Measurements from ENCODE around the gene RGS18. TPM values are rescaled to one million over a fixed set of nuclear protein-coding genes. Genes with fewer than 3 reads are reported as not detected.
"Not testable (repeated sequence)": the region's sequence is repeated elsewhere in the genome, so short reads cannot be mapped to it uniquely, and the experiment has no call there.

RGS18 gene
- total RNA-seq, 2 donors from 2014 or later, result not detected

DNA sequence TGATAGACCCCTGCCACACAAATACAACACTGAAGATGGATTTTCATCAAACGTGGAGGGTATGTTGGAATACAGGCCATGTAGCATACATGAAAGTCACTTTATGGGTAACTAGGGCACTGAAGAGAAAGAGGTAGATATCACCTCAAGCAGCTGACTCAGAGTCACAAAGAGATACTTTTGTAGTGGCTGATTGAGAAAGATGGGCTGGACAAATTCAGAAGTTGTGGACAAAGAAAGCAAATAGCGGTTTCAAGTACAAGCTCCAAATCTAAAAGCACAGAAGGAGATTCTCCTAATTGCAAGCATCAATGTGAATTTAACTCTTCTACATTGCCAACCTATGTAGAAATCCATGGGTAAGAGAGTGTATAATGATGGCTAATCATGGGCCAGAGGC lies 35.0 kb upstream of the RGS18 start:
- Mint-ChIP-seq H3K4me1 (peaks cover 2% of the 10 kb centered on the region), H3K9me3 (no peaks in the 10 kb centered on the region), H3K27me3 (ENCODE audit: insufficient read depth) (no peaks in the 10 kb centered on the region), H3K27ac (no peak overlapping the region), H3K36me3 (ENCODE audit: low read depth) (no peaks in the 10 kb centered on the region), H3K4me3 (no peak overlapping the region)
- WGBS, 2 experiments (ENCODE audit: insufficient coverage in 1 of 2, insufficient read length in 1 of 2), result 94 to 100% methylated on average over 1 to 2 of the region's 2 CpGs
- TF ChIP-seq CTCF (conservative IDR thresholded peaks at IDR 0.05), result no peak
- H3K9ac ChIP-seq (ENCODE audit: extremely low read depth, low read length, poor library complexity, severe bottlenecking), result no peak overlapping the region
- no peak overlapping the region for H3K4me3 ChIP-seq (ENCODE audit: low read length)
- no peak overlapping the region for H3K27ac ChIP-seq (ENCODE audit: low read depth, low read length)
- H3K36me3 ChIP-seq (ENCODE audit: control insufficient read depth, insufficient read depth, low read length), result no peaks in the 10 kb centered on the region
- H3K9me3 ChIP-seq (ENCODE audit: control insufficient read depth, low read length), result no peaks in the 10 kb centered on the region
- DNase-seq, result no peak
- H3K4me1 ChIP-seq (ENCODE audit: control insufficient read depth, insufficient read depth, low read length), result no peaks in the 10 kb centered on the region
- no peaks in the 10 kb centered on the region for H3K27me3 ChIP-seq (ENCODE audit: control insufficient read depth, insufficient read depth, low read length, poor library complexity, severe bottlenecking)

GRCh38 chr1:192126030-192126619 lies 32.1 kb upstream of the RGS18 start:
- Histone ChIP-seq H3K9ac (ENCODE audit: extremely low read depth, low read length, poor library complexity, severe bottlenecking) (no peak overlapping the region), H3K4me3 (ENCODE audit: low read length) (no peak overlapping the region), H3K9me3 (ENCODE audit: control insufficient read depth, low read length) (peaks cover 4% of the 10 kb centered on the region), H3K4me1 (ENCODE audit: control insufficient read depth, insufficient read depth, low read length) (no peaks in the 10 kb centered on the region), H3K36me3 (ENCODE audit: control insufficient read depth, insufficient read depth, low read length) (no peaks in the 10 kb centered on the region), H3K27me3 (ENCODE audit: control insufficient read depth, insufficient read depth, low read length, poor library complexity, severe bottlenecking) (no peaks in the 10 kb centered on the region), H3K27ac (ENCODE audit: low read depth, low read length) (no peak overlapping the region)
- Mint-ChIP-seq H3K9me3 (no peaks in the 10 kb centered on the region), H3K27me3 (ENCODE audit: insufficient read depth) (no peaks in the 10 kb centered on the region), H3K4me1 (peaks cover 2% of the 10 kb centered on the region), H3K36me3 (ENCODE audit: low read depth) (no peaks in the 10 kb centered on the region), H3K27ac (no peak overlapping the region), H3K4me3 (no peak overlapping the region)
- 82% methylated on average over 2 of the region's 2 CpGs; no CpG with 5 or more reads in 1 of the 2 experiments for WGBS, 2 experiments (ENCODE audit: insufficient coverage in 1 of 2, insufficient read length in 1 of 2)
- TF ChIP-seq CTCF (conservative IDR thresholded peaks at IDR 0.05), result no peak
- no peak for DNase-seq

- H3K4me3 ChIP-seq (ENCODE audit: low read length), result no peak overlapping the region
- H3K9ac ChIP-seq (ENCODE audit: extremely low read depth, low read length, poor library complexity, severe bottlenecking), result no peak overlapping the region
- Mint-ChIP-seq H3K36me3 (ENCODE audit: low read depth) (no peaks in the 10 kb centered on the region), H3K4me3 (no peak overlapping the region), H3K27ac (no peak overlapping the region), H3K27me3 (ENCODE audit: insufficient read depth) (no peaks in the 10 kb centered on the region), H3K4me1 (peaks cover 2% of the 10 kb centered on the region), H3K9me3 (peaks cover 5% of the 10 kb centered on the region)
- H3K27me3 ChIP-seq (ENCODE audit: control insufficient read depth, insufficient read depth, low read length, poor library complexity, severe bottlenecking), result no peaks in the 10 kb centered on the region
- H3K4me1 ChIP-seq (ENCODE audit: control insufficient read depth, insufficient read depth, low read length), result no peaks in the 10 kb centered on the region
- no peak for TF ChIP-seq CTCF (conservative IDR thresholded peaks at IDR 0.05)
- DNase-seq, result no peak
- H3K36me3 ChIP-seq (ENCODE audit: control insufficient read depth, insufficient read depth, low read length), result no peaks in the 10 kb centered on the region
- 43 to 60% methylated on average over 1 of the region's 1 CpG for WGBS, 2 experiments (ENCODE audit: insufficient coverage in 1 of 2, insufficient read length in 1 of 2)
- H3K27ac ChIP-seq (ENCODE audit: low read depth, low read length), result no peak overlapping the region
- peaks cover 4% of the 10 kb centered on the region for H3K9me3 ChIP-seq (ENCODE audit: control insufficient read depth, low read length)
Measured at GRCh38 chr1:192130175-192130574, 28.1 kb upstream of the RGS18 start.

DNA sequence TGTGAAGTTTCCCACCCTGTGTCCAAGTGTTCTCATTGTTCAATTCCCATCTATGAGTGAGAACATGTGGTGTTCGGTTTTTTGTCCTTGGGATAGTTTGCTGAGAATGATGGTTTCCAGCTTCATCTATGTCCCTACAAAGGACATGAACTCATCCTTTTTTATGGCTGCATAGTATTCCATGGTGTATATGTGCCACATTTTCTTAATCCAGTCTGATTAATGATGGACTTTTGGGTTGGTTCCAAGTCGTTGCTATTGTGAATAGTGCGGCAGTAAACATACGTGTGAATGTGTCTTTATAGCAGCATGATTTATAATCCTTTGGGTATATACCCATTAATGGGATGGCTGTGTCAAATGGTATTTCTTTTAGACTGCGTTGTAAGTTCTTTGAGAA lies 27.4 kb upstream of the RGS18 start:
- 89 to 92% methylated on average over 4 of the region's 5 CpGs for WGBS, 2 experiments (ENCODE audit: insufficient coverage in 1 of 2, insufficient read length in 1 of 2)
- H3K9me3 Mint-ChIP-seq, H3K4me1 Mint-ChIP-seq: not testable (repeated sequence)

More for the DNA sequence above, 27.4 kb upstream of the RGS18 start:
- H3K9ac ChIP-seq (ENCODE audit: extremely low read depth, low read length, poor library complexity, severe bottlenecking); H3K9me3 ChIP-seq (ENCODE audit: control insufficient read depth, low read length); H3K4me3 Mint-ChIP-seq; H3K27me3 Mint-ChIP-seq (ENCODE audit: insufficient read depth); H3K4me3 ChIP-seq (ENCODE audit: low read length); H3K27me3 ChIP-seq (ENCODE audit: control insufficient read depth, insufficient read depth, low read length, poor library complexity, severe bottlenecking); H3K36me3 Mint-ChIP-seq (ENCODE audit: low read depth); H3K36me3 ChIP-seq (ENCODE audit: control insufficient read depth, insufficient read depth, low read length); DNase-seq; H3K4me1 ChIP-seq (ENCODE audit: control insufficient read depth, insufficient read depth, low read length); H3K27ac Mint-ChIP-seq; H3K27ac ChIP-seq (ENCODE audit: low read depth, low read length): not testable (repeated sequence)

Measured in endodermal cell (in vitro differentiated cells).